ENCODE measurements around the gene ELK4.

ELK4 gene

GRCh38 chr1:205613854-205614412 lies 17.9 kb downstream of the ELK4 start:
- TF ChIP-seq REST (IDR thresholded peaks at IDR 0.05; ENCODE audit: insufficient replicate concordance, low read depth): no peak
- no peak for DNase-seq (ENCODE audit: low read depth in 1 of 2, low spot score in 1 of 2)
- no peaks in the 10 kb centered on the region for H3K27me3 ChIP-seq (ENCODE audit: insufficient read depth, poor library complexity, severe bottlenecking)

GRCh38 chr1:205612556-205612955 lies 19.3 kb downstream of the ELK4 start:
- H3K27me3 ChIP-seq (ENCODE audit: insufficient read depth, poor library complexity, severe bottlenecking): no peaks in the 10 kb centered on the region
- H3K4me3 ChIP-seq (replicated peaks; ENCODE audit: insufficient read depth, low read length): no peak overlapping the region
- TF ChIP-seq SPI1 (IDR thresholded peaks at IDR 0.05; ENCODE audit: borderline replicate concordance, low read depth) (no peak), REST (IDR thresholded peaks at IDR 0.05; ENCODE audit: insufficient replicate concordance, low read depth) (no peak), GABPA (IDR thresholded peaks at IDR 0.05; ENCODE audit: low read depth) (no peak), POLR2AphosphoS5 (IDR thresholded peaks at IDR 0.05; ENCODE audit: low read depth) (no peak), CTCF (IDR thresholded peaks at IDR 0.05; ENCODE audit: insufficient read depth, low read length) (no peak)
- no peak overlapping the region for H3K27ac ChIP-seq (replicated peaks)
- DNase-seq (ENCODE audit: low read depth in 1 of 2, low spot score in 1 of 2): no peak

More at GRCh38 chr1:205613854-205614412, 17.9 kb downstream of the ELK4 start:
- Histone ChIP-seq H3K4me3 (replicated peaks; ENCODE audit: insufficient read depth, low read length) (no peak overlapping the region), H3K27ac (replicated peaks) (no peak overlapping the region)

GRCh38 chr1:205612104-205612503 lies 19.7 kb downstream of the ELK4 start:
- DNase-seq (ENCODE audit: low read depth in 1 of 2, low spot score in 1 of 2): no peak
- TF ChIP-seq CTCF (IDR thresholded peaks at IDR 0.05; ENCODE audit: insufficient read depth, low read length): no peak
- no peak for TF ChIP-seq SPI1 (IDR thresholded peaks at IDR 0.05; ENCODE audit: borderline replicate concordance, low read depth)
- no peak for TF ChIP-seq GABPA (IDR thresholded peaks at IDR 0.05; ENCODE audit: low read depth)
- no peak for TF ChIP-seq REST (IDR thresholded peaks at IDR 0.05; ENCODE audit: insufficient replicate concordance, low read depth)
- no peak for TF ChIP-seq POLR2AphosphoS5 (IDR thresholded peaks at IDR 0.05; ENCODE audit: low read depth)
- no peak overlapping the region for H3K27ac ChIP-seq (replicated peaks)
- H3K27me3 ChIP-seq (ENCODE audit: insufficient read depth, poor library complexity, severe bottlenecking): no peaks in the 10 kb centered on the region
- no peak overlapping the region for H3K4me3 ChIP-seq (replicated peaks; ENCODE audit: insufficient read depth, low read length)

All from HL-60 (cell line).